ENCODE data around the gene TMEM63C.

- TF ChIP-seq POLR2A (IDR thresholded peaks at IDR 0.05; ENCODE audit: low read depth, low read length) (no peak), POLR2AphosphoS5 (IDR thresholded peaks at IDR 0.05; ENCODE audit: low read depth, low read length) (no peak)
Measured at GRCh38 chr14:77220246-77221017, 38.8 kb downstream of the TMEM63C start.
